K562 treated with DMSO at 1 percent for 12 hours (cell line): ENCODE data around the gene DCUN1D2. TPM values are rescaled to one million over a fixed set of nuclear protein-coding genes. Genes with fewer than 3 reads are reported as not detected.

ENCODE experiments used
- total RNA-seq: library from RNA; unstranded; fragments of 300-600 nt; gene quantifications from 2 replicates; pipeline ENCODE4 v1.2.3, GENCODE V29; 2022; ENCODE audit not compliant: insufficient read depth

DCUN1D2 gene
- 5.6 and 17.3 TPM in 2 replicates for total RNA-seq

DNA sequence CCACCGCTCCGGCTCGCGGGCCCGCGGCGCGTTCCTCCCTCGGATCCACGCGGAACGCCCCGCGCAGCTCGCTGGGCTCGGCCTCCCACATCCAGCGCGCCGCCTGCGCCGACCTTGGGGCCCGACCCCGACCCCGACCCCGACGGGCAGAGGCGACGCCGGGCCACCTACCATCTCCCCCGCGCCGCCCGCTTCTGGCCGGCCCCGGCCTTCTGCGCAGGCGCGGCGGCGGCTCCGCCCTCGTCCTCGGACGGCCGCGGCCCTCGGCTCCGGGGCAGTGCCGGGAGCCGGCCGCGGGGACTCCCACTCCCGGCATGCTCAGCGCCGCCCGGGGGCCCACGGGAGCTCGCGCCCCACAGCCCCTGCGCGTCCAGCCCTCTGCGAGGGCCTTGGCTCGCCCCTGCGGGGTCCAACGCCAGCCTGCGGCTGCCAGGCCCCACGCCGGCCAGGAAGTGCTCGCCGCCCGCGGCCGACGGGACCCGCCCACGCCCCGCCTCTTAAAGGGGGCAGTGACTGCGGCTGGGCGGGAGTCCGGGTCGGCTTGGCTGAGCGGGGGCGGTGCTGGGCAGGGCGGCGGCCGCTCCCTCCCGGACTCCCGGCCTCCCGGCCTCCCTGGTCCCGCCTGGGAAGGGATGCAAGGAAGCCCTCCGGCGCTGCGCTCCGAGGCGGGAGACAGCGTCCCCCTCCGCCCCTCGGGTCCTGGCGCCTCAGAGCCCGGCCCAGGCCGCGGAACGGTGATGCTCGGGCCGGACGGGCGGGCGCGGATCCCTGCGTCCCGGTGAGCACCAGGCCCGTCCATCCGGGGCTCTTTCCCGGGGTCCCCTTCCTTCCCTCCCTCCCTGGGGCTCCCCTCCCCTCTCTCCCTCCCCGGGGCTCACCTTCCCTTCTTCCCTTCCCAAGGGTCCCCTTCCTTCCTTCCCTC lies at the start of gene DCUN1D2:
TSS of gene DCUN1D2 (minus strand) at position 216 of the 922 bp plus-strand sequence. CDS start at position 174, 42 bp downstream.

DNA sequence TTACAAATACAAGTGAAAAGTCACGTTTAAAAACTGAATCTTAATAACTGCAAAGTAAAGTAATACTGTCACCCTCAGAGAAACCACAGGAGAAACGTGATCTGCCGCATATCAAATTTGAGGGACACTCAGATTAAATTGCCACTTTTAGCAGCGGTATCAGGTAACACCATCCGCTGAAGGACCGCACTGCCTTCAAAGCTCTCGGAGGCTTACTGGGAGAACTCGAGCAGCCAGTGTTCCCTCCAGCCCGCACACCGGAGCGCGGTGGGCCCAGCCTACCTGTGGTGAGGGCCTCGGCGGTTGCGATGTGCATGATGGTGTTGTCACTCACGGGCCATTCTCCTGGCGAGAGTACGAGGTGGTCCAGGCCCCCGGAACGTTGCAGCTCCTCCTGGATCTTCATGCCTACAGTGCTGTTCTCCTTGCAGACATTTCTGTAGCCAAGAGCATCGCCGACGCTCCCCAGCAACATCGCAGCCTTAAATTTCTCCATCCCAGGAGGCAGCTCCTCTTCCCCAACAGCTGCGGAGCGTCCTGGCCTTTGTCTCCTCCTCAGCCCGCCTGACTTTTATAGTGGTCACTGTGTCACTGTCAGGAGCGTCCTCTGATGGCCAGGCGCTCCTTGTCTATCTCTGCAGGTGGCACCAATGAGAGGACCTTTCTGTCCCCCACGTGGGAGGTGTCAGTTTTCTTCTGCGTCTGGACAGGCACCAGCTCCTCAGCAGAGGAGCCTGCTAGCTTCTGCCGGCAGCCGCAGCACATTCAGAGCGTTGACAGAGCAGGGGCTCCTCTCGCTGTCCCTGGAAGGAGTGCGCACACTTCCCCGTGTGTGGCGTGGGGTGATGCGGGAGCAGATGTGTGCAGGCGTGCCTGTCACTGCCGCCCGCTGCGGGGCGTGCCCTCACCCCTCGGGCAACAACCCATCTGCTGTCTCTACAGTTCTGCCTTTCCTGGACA lies 37.3 kb downstream of the DCUN1D2 start, which contains the start of gene ADPRHL1:
TSS of gene ADPRHL1 (minus strand) at position 547 of the 960 bp plus-strand sequence. CDS start at position 496, 51 bp downstream.

Other genes with a start within 250 kb of the DCUN1D2 start
- 39.9 and 74.5 TPM in 2 replicates for gene LAMP1, start 193.5 kb downstream of the DCUN1D2 start, total RNA-seq
- 13.9 and 16.4 TPM in 2 replicates for gene GRTP1, start 126.6 kb downstream of the DCUN1D2 start, total RNA-seq
- 0.49 and 2.8 TPM in 2 replicates for gene ADPRHL1, start 37.2 kb downstream of the DCUN1D2 start, total RNA-seq
- 47.9 and 90.4 TPM in 2 replicates for gene TFDP1, start 94.0 kb upstream of the DCUN1D2 start, total RNA-seq
- not detected in 2 replicates for gene ATP4B, start 167.5 kb upstream of the DCUN1D2 start, total RNA-seq
- not detected in 2 replicates for gene GRK1, start 176.5 kb upstream of the DCUN1D2 start, total RNA-seq